T-helper 22 cell (primary cell): ENCODE measurements around the gene CELSR1.
"Not testable (repeated sequence)": the region's sequence is repeated elsewhere in the genome, so short reads cannot be mapped to it uniquely, and the experiment has no call there.

Source experiments
- DNase-seq: peaks from one replicate; pipeline ENCODE4 v3.0.0-alpha.2; 2020; ENCODE audit warnings: low read depth

CELSR1 gene

GRCh38 chr22:46416891-46417580 is 120.4 kb downstream of the CELSR1 start:
- no peak for DNase-seq

- DNase-seq, result no peak
Observed at GRCh38 chr22:46416520-46416871, 120.9 kb downstream of the CELSR1 start.

- no peak for DNase-seq
Observed at GRCh38 chr22:46415776-46416519, 121.5 kb downstream of the CELSR1 start.

- no peak for DNase-seq
Observed at GRCh38 chr22:46414704-46415103, 122.7 kb downstream of the CELSR1 start.

- DNase-seq, result no peak
Observed at GRCh38 chr22:46413725-46414379, 123.6 kb downstream of the CELSR1 start.

GRCh38 chr22:46411347-46411746 is 126.1 kb downstream of the CELSR1 start:
- DNase-seq, result no peak

GRCh38 chr22:46410291-46410808 is 127.1 kb downstream of the CELSR1 start:
- no peak for DNase-seq

- DNase-seq, result no peak
Observed at GRCh38 chr22:46409631-46410210, 127.7 kb downstream of the CELSR1 start.

- no peak for DNase-seq
Observed at GRCh38 chr22:46408568-46409506, 128.6 kb downstream of the CELSR1 start.

- DNase-seq, result no peak
Observed at GRCh38 chr22:46407748-46408147, 129.7 kb downstream of the CELSR1 start.

GRCh38 chr22:46406791-46407190 is 130.6 kb downstream of the CELSR1 start:
- no peak for DNase-seq

GRCh38 chr22:46406349-46406748 is 131.1 kb downstream of the CELSR1 start:
- no peak for DNase-seq

GRCh38 chr22:46405901-46406300 is 131.5 kb downstream of the CELSR1 start:
- no peak for DNase-seq

- not testable (repeated sequence) for DNase-seq
Observed at GRCh38 chr22:46403880-46404279, 133.5 kb downstream of the CELSR1 start.

- DNase-seq, result no peak
Observed at GRCh38 chr22:46402505-46402904, 134.9 kb downstream of the CELSR1 start.

GRCh38 chr22:46401370-46401769 is 136.1 kb downstream of the CELSR1 start:
- DNase-seq, result no peak

- no peak for DNase-seq
Observed at GRCh38 chr22:46399251-46400024, 138.0 kb downstream of the CELSR1 start.

- no peak for DNase-seq
Observed at GRCh38 chr22:46397951-46398350, 139.5 kb downstream of the CELSR1 start.

GRCh38 chr22:46397514-46397913 is 139.9 kb downstream of the CELSR1 start:
- DNase-seq, result no peak

- DNase-seq, result not testable (repeated sequence)
Observed at GRCh38 chr22:46397049-46397448, 140.4 kb downstream of the CELSR1 start.

GRCh38 chr22:46395145-46395544 is 142.3 kb downstream of the CELSR1 start:
- no peak for DNase-seq
